Measurements from ENCODE around the gene EDARADD.
"Not testable (repeated sequence)": the region's sequence is repeated elsewhere in the genome, so short reads cannot be mapped to it uniquely, and the experiment has no call there.

The EDARADD gene

GRCh38 chr1:236440373-236440772 lies 46.3 kb downstream of the EDARADD start:
- DNase-seq, result no peak

GRCh38 chr1:236450779-236451178 lies 56.7 kb downstream of the EDARADD start:
- DNase-seq, result no peak

- DNase-seq, result peak; percentile 42
Measured at GRCh38 chr1:236451796-236452373, 57.8 kb downstream of the EDARADD start.

GRCh38 chr1:236455243-236455642 lies 61.2 kb downstream of the EDARADD start:
- DNase-seq, result no peak

GRCh38 chr1:236457775-236458174 lies 63.7 kb downstream of the EDARADD start:
- peak; percentile 10 for DNase-seq

GRCh38 chr1:236458996-236459395 lies 64.9 kb downstream of the EDARADD start:
- DNase-seq, result no peak

GRCh38 chr1:236460103-236460502 lies 66.0 kb downstream of the EDARADD start:
- no peak for DNase-seq

GRCh38 chr1:236464197-236464596 lies 70.1 kb downstream of the EDARADD start:
- not testable (repeated sequence) for DNase-seq

- no peak for DNase-seq
Measured at GRCh38 chr1:236465231-236465958, 71.3 kb downstream of the EDARADD start.

GRCh38 chr1:236465959-236466303 lies 71.8 kb downstream of the EDARADD start:
- peak; percentile 6 for DNase-seq

- no peak for DNase-seq
Measured at GRCh38 chr1:236467327-236467641, 73.2 kb downstream of the EDARADD start.

GRCh38 chr1:236468625-236469024 lies 74.5 kb downstream of the EDARADD start:
- no peak for DNase-seq

GRCh38 chr1:236469466-236469865 lies 75.4 kb downstream of the EDARADD start:
- DNase-seq, result no peak

- no peak for DNase-seq
Measured at GRCh38 chr1:236471096-236471495, 77.0 kb downstream of the EDARADD start.

GRCh38 chr1:236471653-236472052 lies 77.6 kb downstream of the EDARADD start:
- no peak for DNase-seq

- no peak for DNase-seq
Measured at GRCh38 chr1:236472850-236473788, 79.0 kb downstream of the EDARADD start.

- DNase-seq, result no peak
Measured at GRCh38 chr1:236476019-236476418, 81.9 kb downstream of the EDARADD start.

GRCh38 chr1:236480758-236481436 lies 86.8 kb downstream of the EDARADD start:
- no peak for DNase-seq

GRCh38 chr1:236484310-236484971 lies 90.4 kb downstream of the EDARADD start:
- DNase-seq, result no peak

GRCh38 chr1:236486356-236487002 lies 92.4 kb downstream of the EDARADD start:
- no peak for DNase-seq

GRCh38 chr1:236489161-236489560 lies 95.1 kb downstream of the EDARADD start:
- DNase-seq, result not testable (repeated sequence)

GRCh38 chr1:236489710-236490377 lies 95.8 kb downstream of the EDARADD start:
- no peak for DNase-seq
